Measurements from ENCODE around the gene UBA6.
"Not testable (repeated sequence)": the region's sequence is repeated elsewhere in the genome, so short reads cannot be mapped to it uniquely, and the experiment has no call there.

UBA6 gene

GRCh38 chr4:67668315-67668714 is 32.6 kb downstream of the UBA6 start:
- no peak for DNase-seq (ENCODE audit: low read depth, low spot score)

- DNase-seq (ENCODE audit: low read depth, low spot score): no peak
These were observed 40.5 kb downstream of the UBA6 start for GRCh38 chr4:67660418-67660817.

DNA sequence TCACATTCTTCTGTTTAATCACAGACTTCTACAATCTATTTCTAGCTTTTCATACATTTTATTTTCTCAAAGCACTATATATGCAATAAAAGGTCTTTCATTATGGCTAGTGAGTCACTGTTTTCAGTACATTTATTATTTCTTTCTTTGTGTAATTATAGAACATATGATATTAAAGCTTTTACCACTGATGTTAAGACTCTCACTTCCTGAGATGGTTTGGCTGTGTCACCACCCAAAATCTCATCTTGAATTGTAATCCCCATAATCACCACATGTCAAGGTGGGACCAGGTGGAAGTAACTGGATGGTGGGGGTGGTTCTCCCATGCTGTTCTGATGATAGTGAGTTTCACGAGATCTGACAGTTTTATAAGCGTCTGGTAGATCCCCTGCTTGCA is 41.9 kb downstream of the UBA6 start:
- no peak for DNase-seq (ENCODE audit: low read depth, low spot score)

- no peak for DNase-seq (ENCODE audit: low read depth, low spot score)
These were observed 42.7 kb downstream of the UBA6 start for GRCh38 chr4:67658302-67658701.

- DNase-seq (ENCODE audit: low read depth, low spot score): no peak
These were observed 49.4 kb downstream of the UBA6 start for GRCh38 chr4:67651536-67651935.

DNA sequence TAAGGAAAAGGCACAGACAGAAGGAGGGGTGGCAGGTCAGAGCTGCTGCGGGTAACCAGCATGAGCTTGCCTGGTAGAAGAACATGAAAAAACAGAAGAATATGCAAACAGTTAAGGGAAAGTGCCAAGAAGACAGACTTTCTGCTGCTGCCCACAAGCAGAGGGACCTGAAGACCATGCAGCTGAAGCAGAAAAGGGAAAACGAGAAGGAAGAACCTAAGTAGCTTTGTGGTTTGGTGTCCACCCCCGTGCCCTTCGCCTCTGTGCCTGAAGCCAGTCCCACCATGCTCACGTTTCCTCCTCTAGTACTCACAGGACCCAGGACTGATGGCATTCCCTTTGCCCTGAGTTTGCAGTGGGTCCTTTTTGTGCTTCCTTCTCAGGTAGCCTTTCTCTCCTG is 62.8 kb downstream of the UBA6 start:
- DNase-seq (ENCODE audit: low read depth, low spot score): no peak

DNA sequence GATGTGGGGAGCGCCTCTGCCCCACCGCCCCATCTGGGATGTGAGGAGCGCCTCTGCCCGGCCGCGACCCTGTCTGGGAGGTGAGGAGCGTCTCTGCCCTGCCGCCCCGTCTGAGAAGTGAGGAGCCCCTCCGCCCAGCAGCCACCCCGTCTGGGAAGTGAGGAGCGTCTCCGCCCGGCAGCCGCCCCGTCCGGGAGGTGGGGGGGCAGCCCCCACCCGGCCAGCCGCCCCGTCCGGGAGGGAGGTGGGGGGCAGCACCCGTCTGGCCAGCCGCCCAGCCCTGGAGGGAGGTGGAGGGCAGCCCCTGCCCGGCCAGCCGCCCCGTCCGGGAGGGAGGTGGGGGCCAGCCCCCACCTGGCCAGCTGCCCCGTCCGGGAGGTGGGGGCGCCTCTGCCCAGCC is 64.0 kb downstream of the UBA6 start:
- not testable (repeated sequence) for DNase-seq (ENCODE audit: low read depth, low spot score)

DNA sequence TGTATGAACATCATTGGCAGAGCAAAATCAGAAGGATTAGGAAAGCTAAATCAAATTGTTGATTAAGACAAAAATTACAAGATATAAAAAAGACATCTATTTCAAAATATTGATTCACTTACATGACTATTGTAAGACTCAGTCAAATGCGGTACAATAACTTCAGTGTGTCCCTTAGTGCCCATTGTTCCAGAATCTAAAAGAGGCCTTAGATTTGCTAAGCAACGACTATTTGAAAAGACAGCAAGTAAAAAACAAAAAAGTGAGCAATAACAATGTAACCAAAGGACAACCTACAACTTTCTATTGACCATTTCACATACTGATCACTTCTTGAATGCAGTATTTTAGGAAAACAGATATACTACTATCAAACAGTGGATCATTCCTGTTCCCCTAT is 65.6 kb downstream of the UBA6 start:
- DNase-seq (ENCODE audit: low read depth, low spot score): no peak

DNA sequence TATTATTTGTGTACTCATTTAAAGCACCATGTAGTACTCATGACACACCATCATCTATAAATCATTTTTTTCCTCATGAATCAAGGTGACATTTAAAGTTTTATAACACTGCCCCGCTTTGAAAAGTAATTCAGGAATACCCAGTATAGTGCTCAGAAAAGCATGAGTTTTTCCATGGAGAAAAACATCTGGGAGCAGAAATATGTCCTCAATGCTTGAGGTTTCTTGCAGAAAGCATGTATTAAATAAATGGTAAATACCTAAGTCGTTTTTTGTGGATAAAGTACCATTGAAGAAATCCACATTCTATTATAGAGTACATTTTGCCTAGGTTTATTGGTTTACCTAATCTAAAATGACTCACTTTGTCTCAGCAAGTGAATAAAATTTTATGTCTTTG is 66.2 kb downstream of the UBA6 start:
- DNase-seq (ENCODE audit: low read depth, low spot score): no peak

GRCh38 chr4:67632492-67632891 is 68.5 kb downstream of the UBA6 start:
- DNase-seq (ENCODE audit: low read depth, low spot score): no peak

- no peak for DNase-seq (ENCODE audit: low read depth, low spot score)
These were observed 76.0 kb downstream of the UBA6 start for GRCh38 chr4:67624939-67625338.

DNA sequence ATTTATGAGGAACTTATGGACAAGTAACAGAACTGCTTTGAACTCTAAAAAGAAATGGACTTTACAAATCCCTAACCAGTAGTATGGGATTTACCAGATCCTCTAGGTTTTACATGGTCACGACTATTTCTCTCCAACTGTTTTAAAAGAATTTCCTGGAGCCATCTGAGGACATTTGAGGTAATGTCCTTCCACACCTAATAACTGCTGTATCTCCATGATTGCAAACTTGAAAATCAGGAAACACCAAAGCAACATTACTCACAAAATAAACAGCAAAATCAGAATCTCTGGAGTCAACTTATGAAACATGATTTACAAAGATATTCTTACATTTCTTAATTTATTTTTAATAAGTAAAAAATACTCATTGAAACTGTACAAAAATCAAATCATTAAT is 84.5 kb downstream of the UBA6 start:
- no peak for DNase-seq (ENCODE audit: low read depth, low spot score)

- DNase-seq (ENCODE audit: low read depth, low spot score): no peak
These were observed 85.8 kb downstream of the UBA6 start for GRCh38 chr4:67615119-67615518.

- no peak for DNase-seq (ENCODE audit: low read depth, low spot score)
These were observed 86.8 kb downstream of the UBA6 start for GRCh38 chr4:67614186-67614585.

DNA sequence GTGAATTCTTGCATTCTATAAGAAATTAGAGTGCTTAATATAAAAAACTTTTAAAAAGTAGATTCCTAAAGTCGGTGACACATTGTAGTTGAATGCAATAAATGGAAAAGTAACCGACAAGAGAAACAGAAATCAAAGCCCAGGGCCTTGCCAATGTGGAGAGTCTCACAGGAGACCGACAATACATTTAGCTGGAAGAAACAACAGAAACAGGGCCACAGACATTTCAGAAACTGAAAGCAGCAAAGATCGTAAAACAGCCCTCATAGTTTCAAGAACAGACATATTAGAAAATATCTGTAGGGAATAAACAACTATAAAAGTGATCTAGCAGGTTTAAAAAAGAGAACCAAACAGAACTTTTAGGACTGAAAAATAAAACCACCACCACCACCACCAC is 92.9 kb downstream of the UBA6 start:
- no peak for DNase-seq (ENCODE audit: low read depth, low spot score)

DNA sequence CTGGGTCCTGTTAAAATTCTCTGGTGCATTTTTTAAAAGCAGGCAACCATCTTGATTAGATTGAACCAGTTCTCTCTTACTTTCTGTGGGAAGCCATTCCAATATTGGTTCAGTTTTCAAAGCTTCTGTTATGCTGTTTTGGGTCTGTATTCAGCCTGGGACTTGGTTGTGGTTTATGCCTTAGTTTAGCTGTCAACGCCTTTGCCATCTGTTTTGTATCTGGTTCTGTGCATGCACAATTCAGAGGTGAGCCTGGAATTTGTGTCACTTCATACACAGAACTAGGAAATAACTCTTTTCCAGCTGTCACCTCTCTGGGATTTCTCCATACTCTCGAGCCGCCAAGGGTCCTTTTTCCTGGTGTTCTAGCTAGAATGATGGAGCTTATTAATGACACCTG is 96.2 kb downstream of the UBA6 start:
- no peak for DNase-seq (ENCODE audit: low read depth, low spot score)

- DNase-seq (ENCODE audit: low read depth, low spot score): no peak
These were observed 97.0 kb downstream of the UBA6 start for GRCh38 chr4:67604029-67604381.

DNA sequence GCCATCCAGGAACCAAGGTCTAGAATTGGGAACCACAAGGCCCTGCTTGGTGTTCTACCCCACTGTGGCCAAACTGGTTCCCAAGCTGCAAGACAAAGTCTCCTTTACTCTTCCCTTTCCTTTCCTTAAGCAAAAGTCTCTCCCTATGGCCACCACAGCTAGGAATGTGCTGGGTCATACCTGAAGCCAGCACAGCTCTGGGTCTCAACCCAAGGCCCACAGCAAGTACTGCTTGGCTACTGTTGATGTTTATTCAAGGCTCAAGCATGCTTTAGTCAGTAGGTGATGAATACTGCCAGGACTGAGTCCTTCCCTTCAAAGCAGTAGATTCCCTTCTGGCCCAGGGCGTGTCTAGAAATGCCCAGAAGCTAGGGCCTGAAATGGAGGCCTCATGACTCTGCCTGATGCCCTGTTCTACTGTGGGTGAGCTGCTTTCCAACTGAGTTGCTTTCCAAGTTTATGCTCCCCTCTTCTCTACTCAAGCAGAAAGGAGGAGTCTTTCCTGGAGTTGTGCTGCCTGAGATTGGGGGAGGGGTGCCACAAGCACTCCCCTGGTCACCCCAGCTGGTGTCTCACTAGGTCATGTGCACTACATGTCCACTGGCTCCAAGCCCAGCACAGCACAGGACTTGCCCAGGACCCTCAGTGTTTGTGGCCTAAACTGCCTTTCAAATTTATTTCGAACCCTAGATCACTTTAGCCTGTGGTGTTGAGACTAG is 97.5 kb downstream of the UBA6 start:
- no peak for DNase-seq (ENCODE audit: low read depth, low spot score)

- DNase-seq (ENCODE audit: low read depth, low spot score): no peak
These were observed 107.2 kb downstream of the UBA6 start for GRCh38 chr4:67593741-67594175.

- no peak for DNase-seq (ENCODE audit: low read depth, low spot score)
These were observed 113.8 kb downstream of the UBA6 start for GRCh38 chr4:67587156-67587555.

- no peak for DNase-seq (ENCODE audit: low read depth, low spot score)
These were observed 116.5 kb downstream of the UBA6 start for GRCh38 chr4:67584496-67584895.

GRCh38 chr4:67581913-67582312 is 119.0 kb downstream of the UBA6 start:
- no peak for DNase-seq (ENCODE audit: low read depth, low spot score)

DNA sequence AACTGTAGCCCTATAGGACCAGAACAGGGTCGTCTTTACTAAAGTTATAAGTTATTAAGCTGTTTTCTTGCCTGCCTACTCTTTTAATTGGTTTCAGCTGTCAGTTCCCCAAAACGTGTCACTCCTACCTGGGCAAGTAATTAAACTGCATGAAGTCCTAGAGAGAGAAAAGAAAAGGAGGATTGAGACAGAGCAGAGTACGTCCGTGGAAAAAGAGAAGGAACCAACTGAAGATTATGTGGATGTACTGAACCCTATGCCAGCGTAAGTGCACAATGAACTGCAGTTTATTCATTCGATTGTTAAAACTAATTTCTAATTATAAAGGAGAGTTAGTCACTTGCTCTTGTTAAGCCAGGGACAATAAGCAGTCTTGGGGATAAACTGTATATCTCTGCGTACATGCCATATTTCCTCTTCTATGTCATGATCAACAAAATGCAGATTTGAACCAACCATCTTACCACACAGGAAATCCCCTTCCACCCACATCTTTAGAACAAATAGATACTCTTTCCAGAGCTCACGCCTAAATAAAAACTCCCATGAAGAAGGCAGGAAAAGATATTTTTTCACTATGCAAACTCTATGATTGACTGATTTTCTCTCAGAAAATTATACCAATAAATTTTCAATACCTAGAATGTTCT is 119.6 kb downstream of the UBA6 start:
- no peak for DNase-seq (ENCODE audit: low read depth, low spot score)

DNA sequence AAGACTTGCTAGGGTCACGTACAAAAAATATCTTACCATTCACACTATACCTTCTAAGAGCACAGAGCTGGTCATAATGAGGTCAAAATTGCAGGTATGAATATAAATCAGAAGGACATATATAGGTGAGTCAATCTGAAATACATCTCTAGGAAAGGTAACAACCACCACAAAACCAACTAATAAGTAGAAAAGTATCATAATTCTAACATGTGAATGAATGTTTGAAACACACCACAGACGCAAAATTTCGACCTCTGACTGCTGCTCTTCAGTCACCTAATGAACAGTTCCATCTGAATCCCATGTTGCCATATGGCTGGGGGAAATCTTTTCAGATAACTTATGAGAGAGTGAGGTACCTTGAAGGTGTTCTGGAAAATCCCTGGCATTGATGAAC is 120.4 kb downstream of the UBA6 start:
- no peak for DNase-seq (ENCODE audit: low read depth, low spot score)
